GM12874 (cell line): ENCODE measurements around the gene POLR3GL.

ENCODE experiments used
- TF ChIP-seq, protein P1 (sequence below): IDR thresholded peaks from 2 replicates; pipeline ENCODE4 v1.5.1; 2011; ENCODE audit warnings: low read depth, mild to moderate bottlenecking, control low read depth, low read length, moderate library complexity; ENCODE audit not compliant: insufficient read depth

POLR3GL gene

DNA sequence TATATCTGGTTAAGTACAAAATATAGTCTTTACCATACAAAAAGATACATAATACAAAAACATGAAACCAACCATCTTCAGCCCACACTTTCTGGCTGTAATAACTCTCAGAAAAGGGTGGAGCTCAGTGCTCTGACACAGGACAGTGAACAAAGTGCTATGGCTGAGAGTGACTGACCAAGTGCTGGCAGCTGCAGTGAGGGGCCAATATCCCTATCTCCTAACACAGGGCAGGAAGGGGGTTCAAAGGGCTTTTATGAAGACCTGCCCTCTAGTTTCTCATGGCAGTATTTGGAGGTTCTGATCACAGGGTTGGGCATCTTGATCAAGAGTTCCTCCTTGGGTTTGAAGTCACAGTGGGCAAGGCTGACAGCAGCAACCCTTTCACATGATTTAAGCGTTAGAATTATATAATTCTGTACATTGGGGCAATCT is 28.0 kb downstream of the POLR3GL start:
- TF ChIP-seq, protein P1, sequence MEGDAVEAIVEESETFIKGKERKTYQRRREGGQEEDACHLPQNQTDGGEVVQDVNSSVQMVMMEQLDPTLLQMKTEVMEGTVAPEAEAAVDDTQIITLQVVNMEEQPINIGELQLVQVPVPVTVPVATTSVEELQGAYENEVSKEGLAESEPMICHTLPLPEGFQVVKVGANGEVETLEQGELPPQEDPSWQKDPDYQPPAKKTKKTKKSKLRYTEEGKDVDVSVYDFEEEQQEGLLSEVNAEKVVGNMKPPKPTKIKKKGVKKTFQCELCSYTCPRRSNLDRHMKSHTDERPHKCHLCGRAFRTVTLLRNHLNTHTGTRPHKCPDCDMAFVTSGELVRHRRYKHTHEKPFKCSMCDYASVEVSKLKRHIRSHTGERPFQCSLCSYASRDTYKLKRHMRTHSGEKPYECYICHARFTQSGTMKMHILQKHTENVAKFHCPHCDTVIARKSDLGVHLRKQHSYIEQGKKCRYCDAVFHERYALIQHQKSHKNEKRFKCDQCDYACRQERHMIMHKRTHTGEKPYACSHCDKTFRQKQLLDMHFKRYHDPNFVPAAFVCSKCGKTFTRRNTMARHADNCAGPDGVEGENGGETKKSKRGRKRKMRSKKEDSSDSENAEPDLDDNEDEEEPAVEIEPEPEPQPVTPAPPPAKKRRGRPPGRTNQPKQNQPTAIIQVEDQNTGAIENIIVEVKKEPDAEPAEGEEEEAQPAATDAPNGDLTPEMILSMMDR, result no peak

DNA sequence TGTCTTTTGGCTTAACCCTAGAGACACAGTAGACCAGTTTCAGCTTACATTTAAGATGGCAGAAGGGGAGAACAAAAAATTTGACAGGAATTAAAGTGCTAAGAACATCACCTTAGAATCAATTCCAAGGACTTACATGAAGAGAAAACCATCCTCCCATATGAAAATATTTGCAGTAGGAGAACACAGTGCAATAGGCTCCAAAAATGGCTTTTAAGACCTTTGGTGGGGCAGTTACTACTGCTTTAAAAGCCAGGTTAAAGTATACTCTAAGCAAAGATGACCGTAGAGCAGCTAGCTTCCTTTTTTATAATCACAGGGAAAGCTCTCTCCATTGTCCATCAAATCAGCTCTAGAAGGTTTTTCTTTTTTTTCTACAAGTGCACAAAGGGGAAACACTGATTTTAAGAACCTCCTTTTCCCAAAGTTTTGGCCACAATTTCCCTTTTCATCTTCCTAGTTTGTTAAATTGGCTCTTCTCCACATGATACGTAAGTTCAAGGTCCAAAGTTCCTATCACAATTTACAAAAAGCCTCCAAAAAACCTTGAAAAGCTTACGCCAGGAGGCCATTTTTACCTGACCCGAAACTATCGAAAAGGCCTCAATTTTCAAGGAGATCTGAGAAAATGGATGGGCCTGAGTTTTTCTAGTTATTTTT is 28.6 kb downstream of the POLR3GL start:
- TF ChIP-seq, protein P1, result no peak

DNA sequence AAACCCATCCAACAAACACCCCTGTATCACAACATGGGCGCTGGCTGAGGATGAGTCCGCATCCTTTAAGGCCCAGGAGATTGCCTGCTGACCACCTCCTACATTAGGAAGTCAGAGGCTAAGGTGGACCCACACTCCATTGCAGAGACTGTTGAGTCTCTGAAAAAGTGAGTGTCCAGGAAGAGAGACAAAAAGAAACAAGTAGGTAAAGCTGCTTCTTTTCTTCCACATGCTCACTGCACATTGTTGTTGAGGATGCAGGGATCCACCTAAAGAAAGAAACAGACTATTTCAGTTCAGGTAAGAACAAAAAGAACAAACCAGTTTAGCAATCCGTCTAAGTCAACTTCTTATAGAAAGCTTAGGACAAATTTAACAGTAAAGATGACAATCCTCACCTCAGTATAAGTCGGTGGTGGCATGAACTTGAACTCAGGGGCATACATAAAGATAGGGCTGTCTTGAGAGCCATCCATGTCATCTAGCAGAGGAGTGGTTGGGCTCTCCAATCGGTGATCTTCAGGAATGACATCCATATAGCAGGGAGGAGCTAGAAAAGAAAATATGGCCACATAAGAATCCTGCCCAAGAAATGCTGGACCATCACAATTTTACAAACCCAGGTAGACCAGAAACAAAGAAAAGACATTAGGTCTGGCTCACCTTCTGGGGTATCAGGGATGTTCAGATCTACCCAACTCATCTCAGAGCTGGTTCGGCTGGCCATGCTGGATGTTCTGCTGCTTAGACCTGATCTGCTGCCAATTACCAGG is 29.3 kb downstream of the POLR3GL start:
- TF ChIP-seq, protein P1, result no peak

DNA sequence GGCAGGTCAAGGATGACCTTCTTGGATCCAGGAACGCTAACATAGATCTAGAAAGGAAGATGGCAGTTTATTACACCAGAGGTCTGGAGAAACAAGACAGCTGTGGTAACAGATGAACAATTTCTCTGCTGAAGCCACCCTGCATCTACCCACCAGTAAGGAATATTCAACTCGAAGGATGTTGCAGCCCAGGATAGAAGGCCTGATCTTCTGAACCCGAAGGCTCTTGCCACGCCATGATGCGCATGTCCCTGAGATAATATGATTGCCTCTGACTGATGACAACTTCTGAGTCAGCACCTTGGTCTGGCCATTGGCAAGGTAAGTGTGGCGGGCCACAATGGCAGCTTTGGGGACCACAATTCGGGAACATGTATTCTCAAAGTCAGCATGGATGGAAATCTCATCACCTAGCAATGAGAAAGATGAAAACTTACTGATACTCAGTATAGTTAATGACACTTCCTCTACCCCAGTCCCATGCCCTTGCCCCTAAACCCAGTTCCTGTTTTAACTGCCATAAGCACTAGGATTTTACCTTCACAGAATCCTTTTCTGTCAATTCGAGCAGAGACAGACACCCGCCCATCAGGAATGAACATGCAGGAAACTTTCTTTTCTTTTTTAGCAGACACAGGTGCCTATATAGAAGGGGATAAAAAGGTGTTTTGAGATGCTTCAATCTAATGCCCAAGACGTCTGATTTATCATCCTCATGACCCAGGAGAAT is 30.1 kb downstream of the POLR3GL start:
- TF ChIP-seq, protein P1, result no peak

DNA sequence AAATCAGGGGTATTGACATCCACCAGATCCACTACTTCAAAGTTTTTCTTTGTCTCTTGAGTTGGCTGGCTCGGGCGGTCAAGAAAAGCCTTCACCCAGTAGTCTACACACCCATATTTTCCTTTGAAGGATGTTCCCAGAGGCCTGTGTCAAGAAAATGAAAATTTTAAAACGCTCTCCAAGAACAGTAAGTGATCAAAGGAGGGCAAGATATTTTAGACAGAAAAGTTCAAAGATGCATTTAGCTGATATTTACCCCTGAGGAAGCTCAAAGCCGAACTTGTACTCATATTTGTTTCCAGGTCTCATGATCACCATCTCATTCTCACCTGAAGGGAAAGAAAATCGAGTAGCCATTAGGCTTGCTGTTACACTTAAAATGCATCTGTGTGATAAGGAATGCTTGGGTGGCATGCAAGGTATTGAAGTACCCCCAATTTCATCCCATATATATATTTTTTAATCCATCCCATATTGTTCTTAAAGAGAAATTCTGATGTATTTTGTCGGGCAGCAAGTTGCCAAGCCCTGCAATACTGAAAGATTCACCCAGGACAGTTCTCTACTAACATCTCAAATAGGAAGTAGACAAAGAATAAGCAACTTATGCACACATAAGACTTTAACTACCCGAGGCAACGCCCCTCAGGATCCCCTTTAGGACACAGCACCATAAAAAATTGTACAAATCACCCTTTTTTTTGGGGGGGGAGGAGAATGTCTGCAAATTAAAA is 30.8 kb downstream of the POLR3GL start:
- TF ChIP-seq, protein P1, result no peak

DNA sequence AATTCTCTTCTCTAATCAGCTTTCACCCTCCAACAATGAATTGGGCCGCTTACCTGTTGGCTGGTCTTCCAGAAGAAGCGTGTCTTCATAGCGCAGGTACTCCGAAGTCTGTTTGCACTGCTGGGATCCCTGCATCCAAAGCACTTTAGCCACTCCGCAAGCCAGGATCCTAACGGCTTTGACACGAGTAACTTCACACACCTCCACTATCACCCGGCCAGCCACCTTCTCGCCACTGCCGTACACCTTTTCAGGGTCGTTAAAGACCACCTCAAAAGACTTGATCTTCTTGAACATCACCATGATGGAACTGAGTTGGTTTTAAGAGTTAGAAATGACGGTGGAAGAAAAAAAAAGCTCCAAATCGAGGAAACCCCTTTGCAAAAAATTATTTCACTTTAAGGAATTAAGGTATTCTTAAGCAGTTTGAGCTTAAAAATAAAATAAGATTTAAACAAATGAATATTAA is 31.5 kb downstream of the POLR3GL start:
- TF ChIP-seq, protein P1, result no peak
